Stimulated activated CD8-positive, alpha-beta memory T cell treated with anti-CD3 and anti-CD28 coated beads, Interleukin-12 subunit alpha, Interleukin-12 subunit beta, amount 100 ng/mL, for 24 hours (primary cell): Measurements from ENCODE around the gene COG1.
"Not testable (repeated sequence)": the region's sequence is repeated elsewhere in the genome, so short reads cannot be mapped to it uniquely, and the experiment has no call there.

Source experiments
- DNase-seq: peaks from one replicate; pipeline ENCODE4 v3.0.0-alpha.2; 2020; ENCODE audit errors: extremely low read depth

Gene COG1

DNA sequence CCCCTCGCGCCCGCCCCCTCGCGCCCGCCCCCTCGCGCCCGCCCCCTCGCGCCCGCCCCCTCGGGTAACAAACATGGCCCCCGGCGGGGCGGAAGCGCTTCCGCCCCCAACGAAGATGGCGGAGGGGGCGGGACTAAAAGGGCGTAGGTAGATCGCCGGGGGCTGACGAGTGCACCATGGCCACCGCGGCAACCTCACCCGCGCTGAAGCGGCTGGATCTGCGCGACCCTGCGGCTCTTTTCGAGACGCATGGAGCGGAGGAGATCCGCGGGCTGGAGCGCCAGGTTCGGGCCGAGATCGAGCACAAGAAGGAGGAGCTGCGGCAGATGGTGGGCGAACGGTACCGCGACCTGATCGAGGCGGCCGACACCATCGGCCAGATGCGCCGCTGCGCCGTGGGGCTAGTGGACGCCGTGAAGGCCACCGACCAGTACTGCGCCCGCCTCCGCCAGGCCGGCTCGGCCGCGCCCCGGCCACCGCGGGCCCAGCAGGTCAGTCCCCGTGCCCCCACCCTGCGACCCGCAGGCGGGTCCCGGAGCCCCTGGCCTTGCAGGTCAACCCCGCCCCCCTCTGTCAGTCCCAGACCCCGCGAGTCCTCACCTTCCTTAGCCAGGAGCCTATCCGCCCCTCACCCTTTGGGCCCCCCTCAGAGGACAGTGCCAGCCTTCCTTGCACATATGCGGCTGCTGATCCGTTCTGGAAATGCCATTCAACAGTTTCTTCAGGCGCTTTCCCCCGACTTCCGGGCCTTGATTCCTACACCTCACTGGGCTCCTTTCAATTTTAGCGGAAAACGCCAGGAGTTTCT is at the start of gene COG1:
COG1 (plus strand) TSS at position 162 of the 808 bp plus-strand sequence; CDS start at position 177, 15 bp downstream.
- peak; percentile 76 for DNase-seq

DNA sequence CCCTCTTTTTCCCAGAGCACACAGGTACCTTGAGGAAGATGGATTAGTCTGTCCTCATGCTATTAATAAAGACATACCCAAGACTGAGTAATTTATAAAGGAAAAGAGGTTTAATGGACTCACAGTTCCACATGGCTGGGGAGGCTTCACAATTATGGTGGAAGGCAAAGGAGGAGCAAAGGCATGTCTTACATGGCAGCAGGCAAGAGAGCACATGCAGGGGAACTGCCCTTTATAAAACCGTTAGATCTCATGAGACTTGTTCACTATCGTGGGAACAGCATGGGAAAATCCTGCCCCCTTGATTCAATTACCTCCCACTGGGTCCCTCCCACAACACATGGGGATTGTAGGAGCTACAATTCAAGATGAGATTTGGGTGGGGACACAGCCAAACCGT is 48.6 kb upstream of the COG1 start:
- not testable (repeated sequence) for DNase-seq

DNA sequence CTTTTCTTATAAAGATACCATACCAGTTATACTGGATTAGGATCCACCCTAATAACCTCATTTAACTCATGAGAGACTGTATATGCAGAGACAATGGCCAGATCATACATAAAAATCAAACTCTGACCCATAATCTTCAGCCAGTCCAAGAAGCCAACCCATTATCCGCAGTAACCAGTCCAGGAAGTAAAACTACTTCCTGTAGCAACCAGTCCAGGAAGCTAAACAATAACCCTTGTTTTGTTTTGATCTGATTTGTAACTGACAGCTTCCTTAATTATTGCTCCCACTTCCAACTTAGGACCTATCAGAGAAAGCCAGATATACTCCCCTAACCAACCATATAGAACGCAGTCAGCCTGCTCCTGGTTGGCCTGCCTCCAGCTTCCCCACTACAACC is 47.2 kb upstream of the COG1 start:
- DNase-seq, result no peak

- DNase-seq, result not testable (repeated sequence)
Measured at GRCh38 chr17:73147791-73148190, 45.1 kb upstream of the COG1 start.

DNA sequence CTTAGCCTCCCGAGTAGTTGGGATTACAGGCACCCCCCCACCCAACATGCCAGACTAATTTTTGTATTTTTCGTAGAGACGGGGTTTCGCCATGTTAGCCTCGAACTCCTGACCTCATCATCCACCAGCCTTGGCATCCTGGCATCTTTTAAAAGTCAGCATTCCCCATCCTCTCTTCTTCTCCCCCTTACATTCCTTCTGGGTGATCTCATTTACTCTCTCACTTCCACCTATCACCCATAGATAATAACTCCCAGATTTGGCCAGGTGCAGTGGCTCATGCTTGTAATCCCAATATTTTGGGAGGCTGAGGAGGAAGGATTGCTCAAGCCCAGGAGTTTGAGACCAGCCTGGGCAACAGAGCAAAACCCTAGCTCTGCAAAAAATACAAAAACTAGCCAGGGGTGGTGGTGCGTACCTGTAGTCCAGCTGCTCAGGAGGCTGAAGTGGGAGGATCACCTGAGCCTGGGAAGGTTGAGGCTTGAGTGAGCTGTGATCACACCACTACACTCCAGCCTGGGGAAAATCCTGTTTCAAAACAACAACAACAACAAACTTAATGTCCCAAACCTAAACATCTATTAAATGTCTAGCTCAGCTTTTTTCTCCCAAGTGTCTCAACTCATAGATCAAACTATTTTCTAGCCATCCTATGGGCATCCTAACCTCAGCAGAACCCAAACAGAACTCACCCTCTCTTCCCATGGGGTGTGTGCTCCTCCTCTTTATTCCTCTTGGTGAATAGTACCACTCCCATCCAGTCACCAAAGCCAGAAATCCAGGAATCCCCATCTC is 44.1 kb upstream of the COG1 start:
- DNase-seq, result no peak

DNA sequence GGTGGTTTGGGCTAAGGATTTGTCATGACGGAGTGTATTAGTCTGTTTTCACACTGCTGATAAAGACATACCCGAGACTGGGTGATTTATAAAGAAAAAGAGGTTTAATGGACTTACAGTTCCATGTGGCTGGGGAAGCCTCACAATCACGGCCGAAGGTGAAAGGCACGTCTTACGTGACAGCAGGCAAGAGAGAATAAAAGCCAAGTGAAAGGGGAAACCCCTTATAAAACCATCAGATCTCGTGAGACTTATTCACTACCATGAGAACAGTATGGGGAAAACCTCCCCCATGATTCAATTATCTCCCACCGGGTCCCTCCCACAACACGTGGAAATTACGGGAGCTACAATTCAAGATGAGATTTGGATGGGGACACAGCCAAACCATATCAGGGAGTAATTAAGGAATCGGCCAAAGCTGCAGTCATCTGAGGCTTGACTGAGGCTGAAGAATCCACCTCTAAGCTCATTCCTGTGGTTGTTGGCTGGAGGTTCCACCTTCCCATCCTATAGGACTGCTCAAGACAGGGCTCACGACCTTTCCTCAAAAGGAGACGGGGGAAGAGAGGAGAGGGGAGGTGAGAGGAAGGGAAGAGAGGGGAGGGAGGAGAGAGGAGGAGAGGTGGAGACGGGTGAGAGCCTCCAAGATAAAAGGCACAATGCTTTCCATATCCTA is 42.1 kb upstream of the COG1 start:
- not testable (repeated sequence) for DNase-seq

DNA sequence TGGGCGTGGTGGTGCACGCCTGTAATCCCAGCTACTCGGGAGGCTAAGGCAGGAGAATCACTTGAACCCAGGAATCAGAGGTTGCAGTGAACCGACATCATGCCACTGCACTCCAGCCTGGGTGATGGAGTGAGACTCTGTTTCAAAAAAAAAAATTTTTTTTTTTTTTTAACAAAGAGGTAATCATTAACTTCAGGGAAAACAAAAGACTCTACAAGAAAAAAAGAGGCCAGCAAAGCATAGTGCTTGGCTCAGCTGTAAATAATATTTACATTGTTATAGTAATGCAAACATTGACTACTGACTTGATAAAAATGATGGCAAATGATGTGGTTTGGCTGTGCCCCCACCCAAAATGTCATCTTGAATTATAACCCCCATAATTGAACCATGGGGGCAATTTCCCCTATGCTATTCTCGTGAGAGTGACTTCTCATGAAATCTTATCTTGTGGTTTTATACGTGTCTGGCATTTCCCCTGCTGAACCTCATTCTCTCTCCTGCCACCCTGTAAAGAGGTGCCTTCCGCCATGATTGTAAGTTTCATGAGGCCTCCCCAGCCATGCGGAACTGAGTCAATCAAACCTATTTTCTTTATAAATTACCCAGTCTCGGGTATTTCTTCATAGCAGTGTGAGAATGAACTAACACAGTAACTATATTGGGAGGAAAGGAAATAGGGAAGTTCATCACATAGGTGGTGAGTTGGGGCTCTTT is 40.8 kb upstream of the COG1 start:
- DNase-seq, result no peak

DNA sequence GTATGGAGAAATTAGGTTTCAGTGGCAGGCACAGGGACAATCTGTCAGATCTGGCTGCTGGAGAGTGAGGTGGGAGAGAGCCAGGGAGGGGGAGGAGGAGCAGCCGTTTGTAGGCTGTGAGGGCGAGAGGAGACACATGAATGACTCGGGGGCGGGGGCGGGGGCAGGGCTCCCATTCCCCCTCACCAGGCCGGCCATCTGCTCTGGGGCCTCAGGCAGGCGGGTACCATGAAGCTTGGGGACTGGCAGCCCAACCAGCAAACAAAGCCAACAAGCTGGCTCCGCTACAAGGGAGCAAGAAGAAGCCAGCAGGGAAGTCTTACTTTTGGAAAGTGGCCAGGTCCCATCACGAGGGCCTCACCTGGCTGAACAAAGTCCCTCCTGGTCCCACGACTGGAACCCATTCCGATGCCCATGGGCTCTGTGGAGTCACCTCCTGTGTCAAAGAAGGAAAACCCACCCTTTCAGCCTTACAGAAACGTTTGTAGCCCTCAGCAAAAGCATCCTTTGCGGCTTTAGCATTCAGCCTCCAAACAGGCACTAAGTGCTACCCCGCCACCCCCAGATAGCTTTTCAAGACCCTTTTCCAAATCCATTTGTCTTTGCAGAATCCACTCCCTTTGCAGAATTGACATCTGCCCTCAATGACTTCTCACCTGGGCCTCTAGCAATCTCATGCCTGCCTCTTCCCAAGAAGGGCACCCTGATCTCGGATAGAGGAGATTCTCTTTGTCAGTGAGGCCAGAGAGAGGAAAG is 37.3 kb upstream of the COG1 start:
- no peak for DNase-seq

- no peak for DNase-seq
Measured at GRCh38 chr17:73156166-73156840, 36.6 kb upstream of the COG1 start.

GRCh38 chr17:73156887-73157520 is 35.9 kb upstream of the COG1 start:
- DNase-seq, result no peak

DNA sequence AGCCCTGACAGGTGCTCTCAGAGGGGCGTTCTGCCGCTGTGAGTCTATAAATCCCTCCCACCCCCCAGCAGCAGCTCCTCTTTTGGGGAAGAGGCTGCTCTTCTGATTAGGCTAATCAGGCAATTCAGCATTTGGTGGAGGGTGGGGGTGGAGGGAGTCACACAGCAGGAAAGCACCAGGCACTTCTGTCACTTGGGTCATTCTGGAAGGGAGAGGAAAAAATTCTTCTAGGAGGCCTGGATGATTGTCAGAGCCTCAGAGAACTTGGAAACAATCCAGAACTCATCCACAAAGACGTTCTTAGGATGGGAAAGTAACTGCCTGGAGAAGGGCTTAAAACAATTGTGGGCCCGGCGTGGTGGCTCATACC is 35.3 kb upstream of the COG1 start:
- no peak for DNase-seq

GRCh38 chr17:73158133-73158532 is 34.7 kb upstream of the COG1 start:
- DNase-seq, result no peak

GRCh38 chr17:73160980-73161630 is 31.8 kb upstream of the COG1 start:
- DNase-seq, result no peak

DNA sequence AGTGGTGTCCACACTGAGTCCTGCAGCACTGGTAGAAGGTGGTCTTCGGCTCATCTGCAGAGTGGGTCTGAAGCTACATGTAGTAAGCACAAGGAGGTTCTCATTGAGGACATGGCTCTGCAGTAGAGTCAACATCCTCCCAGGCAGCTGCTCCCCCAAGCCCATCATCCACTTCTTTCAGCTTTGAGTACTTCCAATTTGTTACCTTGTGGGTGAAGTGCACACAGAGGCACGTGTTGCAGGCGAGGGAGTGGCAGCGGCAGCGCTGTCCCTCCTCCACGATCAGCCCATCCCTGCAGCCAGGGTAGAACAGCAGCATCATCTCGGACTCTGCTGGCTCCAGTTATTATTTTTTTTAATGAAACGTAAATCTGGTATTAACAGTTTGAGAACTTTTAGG is 29.8 kb upstream of the COG1 start:
- no peak for DNase-seq

GRCh38 chr17:73165616-73166404 is 27.0 kb upstream of the COG1 start:
- DNase-seq, result no peak

DNA sequence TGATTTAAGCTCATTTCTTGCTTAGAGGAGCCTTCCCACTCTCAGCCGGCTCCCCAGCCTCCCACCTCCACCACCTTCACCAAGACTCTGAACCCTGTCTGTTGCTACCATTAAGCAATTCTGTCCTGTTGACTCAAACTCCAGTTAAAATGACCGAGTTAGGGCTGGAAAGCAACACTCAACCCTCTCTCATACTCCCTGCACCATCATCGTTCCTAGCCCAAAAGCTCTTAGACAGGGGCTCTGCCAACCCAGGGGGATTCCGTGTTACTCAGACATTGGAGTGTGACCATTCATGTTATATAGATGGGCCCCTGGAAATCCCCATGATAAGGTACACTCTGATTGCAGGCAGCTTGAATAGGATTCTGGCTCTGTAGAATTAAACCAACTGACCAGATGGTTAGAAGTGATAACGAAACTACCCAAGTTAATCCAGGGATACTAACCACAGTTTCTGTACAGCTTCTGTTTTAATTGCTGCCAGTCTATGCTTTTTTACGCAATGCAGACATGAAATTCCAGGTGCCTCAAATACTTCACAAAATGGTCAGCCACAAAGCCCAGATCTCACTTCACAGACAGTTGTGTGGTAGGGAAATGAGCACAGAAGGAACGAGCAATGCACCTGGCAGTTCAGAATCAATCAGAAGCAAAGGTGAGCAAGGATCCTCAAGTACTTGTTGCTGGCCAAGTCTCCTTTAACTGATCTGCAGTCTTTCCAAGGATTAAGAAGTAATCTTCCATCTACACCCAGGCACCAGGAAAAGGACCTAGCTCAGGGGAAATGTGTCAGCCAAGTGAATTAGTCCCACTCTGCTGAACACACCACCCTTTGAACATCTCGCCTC is 25.9 kb upstream of the COG1 start:
- no peak for DNase-seq

DNA sequence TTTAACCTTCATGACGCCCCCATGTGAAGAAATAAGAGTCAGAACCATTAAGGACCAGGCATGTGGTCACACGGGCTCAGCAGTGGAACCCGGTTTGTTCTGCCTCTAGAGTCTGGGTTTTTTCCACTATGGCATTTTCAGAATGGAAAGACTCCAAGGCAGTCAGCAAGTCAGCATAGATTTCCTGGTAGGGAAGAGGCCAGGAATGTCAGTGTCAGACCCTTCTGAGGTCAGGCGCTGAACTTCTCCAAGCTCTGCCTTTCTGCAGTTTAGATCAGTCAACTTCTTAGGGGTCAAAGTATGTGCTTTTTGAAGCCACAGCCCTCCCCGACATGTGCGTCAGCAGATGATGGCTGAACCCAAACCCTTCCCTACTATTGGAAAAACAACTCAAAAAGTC is 24.2 kb upstream of the COG1 start:
- no peak for DNase-seq

DNA sequence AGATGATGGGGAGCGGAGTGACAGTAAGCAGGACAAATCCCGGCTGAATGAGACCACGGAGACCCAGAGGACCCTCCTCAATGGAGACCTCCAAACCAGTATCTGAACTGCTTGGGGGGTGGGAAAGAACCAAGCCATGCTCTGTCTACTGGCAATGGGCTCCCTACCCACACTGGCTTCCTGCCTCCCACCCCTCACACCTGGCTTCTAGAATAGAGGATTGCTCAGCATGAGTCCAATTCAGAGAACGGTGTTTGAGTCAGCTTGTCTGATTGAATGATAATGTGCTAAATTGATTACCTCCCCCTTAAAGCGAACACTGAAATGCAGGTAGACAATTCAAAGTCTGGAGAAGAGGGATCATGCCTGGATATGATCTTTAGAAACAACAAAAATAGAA is 22.5 kb upstream of the COG1 start:
- DNase-seq, result no peak
